Measurements from ENCODE around the gene MICU1.
"Not testable (repeated sequence)": the region's sequence is repeated elsewhere in the genome, so short reads cannot be mapped to it uniquely, and the experiment has no call there.

- not testable (repeated sequence) for TF ChIP-seq CTCF (conservative IDR thresholded peaks at IDR 0.05; ENCODE audit: low read length); EZH2phosphoT487 (IDR thresholded peaks at IDR 0.05; ENCODE audit: borderline replicate concordance, low read depth, low read length)
Measured at GRCh38 chr10:72384982-72385381, 240.9 kb downstream of the MICU1 start.

Data from OCI-LY7 (cell line).